ENCODE measurements around the gene L1CAM.

The L1CAM gene

GRCh38 chrX:153924149-153924861, 38.3 kb upstream of the L1CAM start:
- peak; percentile 46 for DNase-seq

- DNase-seq: no peak
These were observed 37.2 kb upstream of the L1CAM start for GRCh38 chrX:153922932-153923857.

GRCh38 chrX:153921511-153922446, 35.8 kb upstream of the L1CAM start:
- DNase-seq: no peak

- no peak for DNase-seq
These were observed 35.1 kb upstream of the L1CAM start for GRCh38 chrX:153921070-153921469.

GRCh38 chrX:153920546-153920945, 34.6 kb upstream of the L1CAM start:
- no peak for DNase-seq

- DNase-seq: no peak
These were observed 33.3 kb upstream of the L1CAM start for GRCh38 chrX:153919281-153919680.

GRCh38 chrX:153917869-153918268, 31.9 kb upstream of the L1CAM start:
- DNase-seq: no peak

GRCh38 chrX:153913701-153914100, 27.7 kb upstream of the L1CAM start:
- no peak for DNase-seq

- DNase-seq: no peak
These were observed 27.2 kb upstream of the L1CAM start for GRCh38 chrX:153913211-153913610.

- DNase-seq: no peak
These were observed 25.8 kb upstream of the L1CAM start for GRCh38 chrX:153911798-153912197.

GRCh38 chrX:153910446-153910845, 24.5 kb upstream of the L1CAM start:
- no peak for DNase-seq

GRCh38 chrX:153909980-153910360, 24.0 kb upstream of the L1CAM start:
- no peak for DNase-seq

- no peak for DNase-seq
These were observed 23.3 kb upstream of the L1CAM start for GRCh38 chrX:153909024-153909979.

- DNase-seq: no peak
These were observed 22.4 kb upstream of the L1CAM start for GRCh38 chrX:153908219-153908860.

GRCh38 chrX:153907456-153907855, 21.5 kb upstream of the L1CAM start:
- DNase-seq: no peak

GRCh38 chrX:153906126-153906917, 20.3 kb upstream of the L1CAM start:
- no peak for DNase-seq

- DNase-seq: no peak
These were observed 19.6 kb upstream of the L1CAM start for GRCh38 chrX:153905481-153906095.

GRCh38 chrX:153903991-153904957, 18.3 kb upstream of the L1CAM start, which contains the start of gene AVPR2:
Gene AVPR2 (plus strand): TSS chrX:153904673. CDS start chrX:153905146, 473 bp downstream.
- DNase-seq: no peak
